HG03457 (cell line): ENCODE data around the gene TPD52L3.
A peak's percentile ranks its signal among the peaks of the same experiment; 100 is the strongest.

Experiments used
- ATAC-seq: cut with Tn5 transposase; IDR thresholded peaks from one replicate; pipeline ENCODE4 v1.9.1; 2021; ENCODE audit warnings: moderate number of reproducible peaks; ENCODE audit not compliant: unreplicated experiment

The TPD52L3 gene

GRCh38 chr9:6328103-6328502 lies at the start of gene TPD52L3:
Gene TPD52L3 (plus strand): TSS chr9:6328375. CDS start chr9:6328596, 221 bp downstream.
- ATAC-seq: no peak

- ATAC-seq: no peak
These were observed 26.3 kb upstream of the TPD52L3 start for GRCh38 chr9:6301858-6302257.

- no peak for ATAC-seq
These were observed 25.8 kb upstream of the TPD52L3 start for GRCh38 chr9:6302417-6302816.

- ATAC-seq: no peak
These were observed 23.9 kb upstream of the TPD52L3 start for GRCh38 chr9:6304232-6304631.

- no peak for ATAC-seq
These were observed 22.1 kb upstream of the TPD52L3 start for GRCh38 chr9:6305954-6306563.

- ATAC-seq: no peak
These were observed 20.6 kb upstream of the TPD52L3 start for GRCh38 chr9:6307551-6308096.

GRCh38 chr9:6330958-6331634 lies 2.9 kb downstream of the TPD52L3 start:
- no peak for ATAC-seq

- ATAC-seq: no peak
These were observed 6.1 kb downstream of the TPD52L3 start for GRCh38 chr9:6334305-6334704.

GRCh38 chr9:6348766-6349165 lies 20.6 kb downstream of the TPD52L3 start:
- no peak for ATAC-seq

GRCh38 chr9:6351737-6352136 lies 23.6 kb downstream of the TPD52L3 start:
- no peak for ATAC-seq

GRCh38 chr9:6354072-6354686 lies 26.0 kb downstream of the TPD52L3 start:
- peak; percentile 73 for ATAC-seq

- no peak for ATAC-seq
These were observed 27.6 kb downstream of the TPD52L3 start for GRCh38 chr9:6355728-6356127.

GRCh38 chr9:6356441-6356840 lies 28.3 kb downstream of the TPD52L3 start:
- no peak for ATAC-seq

GRCh38 chr9:6356904-6357303 lies 28.7 kb downstream of the TPD52L3 start:
- no peak for ATAC-seq

- ATAC-seq: no peak
These were observed 39.1 kb downstream of the TPD52L3 start for GRCh38 chr9:6367128-6367890.

- ATAC-seq: no peak
These were observed 40.7 kb downstream of the TPD52L3 start for GRCh38 chr9:6368831-6369230.
